HepG2 (cell line): ENCODE measurements around the gene VSIG2. TPM values are rescaled to one million over a fixed set of nuclear protein-coding genes. Genes with fewer than 3 reads are reported as not detected.

Experiments used
- ATAC-seq: fragments of 200-7000 bp; cut with Tn5 transposase; 3 replicates; pipeline ENCODE4 v1.9.1; 2020; ENCODE audit warnings: mild to moderate bottlenecking, moderate library complexity
- BruUV-seq: library from RNA; stranded (reverse); fragments of 400-500 nt; replicated peaks from 2 replicates; lab custom pipeline; 2021; lab: Mats Ljungman, UMichigan
- CTCF ChIA-PET: fragments of 300-600 bp; formaldehyde crosslinking; extraction: SDS; loops from one replicate; lab custom pipeline; 2021; ENCODE audit warnings: low total read pairs, inconsistent platforms, low intra/inter-chr PET ratio; lab: Yijun Ruan, JAX
- POLR2A ChIA-PET: fragments of 350-600 bp; sonication (Branson Sonifier 250); formaldehyde crosslinking; loops from one replicate; lab custom pipeline; 2020; ENCODE audit warnings: antibody characterized with exemption, inconsistent platforms; lab: Yijun Ruan, JAX
- DNase-seq: peaks from one replicate; pipeline ENCODE4 v3.0.0-alpha.2; 2015; ENCODE audit warnings: low spot score
- FAIRE-seq: peaks from 3 replicates; lab custom pipeline; 2011; peaks lifted over from hg19 to GRCh38; lab: Jason Lieb, UNC
- H2AFZ ChIP-seq: one replicate; pipeline ENCODE4 v1.6.1; 2011; ENCODE audit warnings: low read length, inconsistent platforms
- H3K27ac ChIP-seq: fragments of 300-600 bp; 3 replicates; pipeline ENCODE4 v1.8.0; 2011; ENCODE audit warnings: mixed run types, mild to moderate bottlenecking, mixed read lengths, low read length, inconsistent platforms; ENCODE audit not compliant: insufficient read depth; ENCODE audit errors: extremely low read length
- H3K27me3 ChIP-seq, 2 experiments: fragments of 200-600 bp in 1 of 2; 2 replicates in 1 of 2; 3 replicates in 1 of 2; pipeline versions ENCODE4 v1.6.0 to v1.8.0; 2011; ENCODE audit warnings: low read length in 2 of 2, mild to moderate bottlenecking in 2 of 2, moderate library complexity in 2 of 2, inconsistent platforms in 1 of 2; ENCODE audit not compliant: insufficient read depth in 2 of 2, control insufficient read depth in 1 of 2
- H3K36me3 ChIP-seq, 2 experiments: fragments of 200-600 bp in 1 of 2; replicated peaks in 1 of 2; 2 replicates in 1 of 2; 3 replicates in 1 of 2; pipeline versions ENCODE4 v1.5.1 to v1.8.0; 2011; ENCODE audit warnings: low read length in 2 of 2, inconsistent platforms in 1 of 2; ENCODE audit not compliant: insufficient read depth in 2 of 2, control insufficient read depth in 1 of 2
- H3K4me1 ChIP-seq: 2 replicates; pipeline ENCODE4 v1.5.1; 2012; ENCODE audit warnings: low read length, inconsistent platforms; ENCODE audit not compliant: insufficient read depth
- H3K4me2 ChIP-seq: 2 replicates; pipeline ENCODE4 v1.6.0; 2011; ENCODE audit warnings: low read depth, low read length, inconsistent platforms
- H3K4me3 ChIP-seq, 3 experiments: fragments of 200-600 bp in 1 of 3; sonication (generic), shearing (Covaris generic) in 1 of 3; replicated peaks in 1 of 3; 2 replicates each; pipeline ENCODE4 v1.5.1; 2011 to 2016; ENCODE audit warnings: low read length in 3 of 3, inconsistent platforms in 2 of 3, low read depth in 2 of 3, mild to moderate bottlenecking in 2 of 3, control low read depth in 1 of 3, mixed read lengths in 1 of 3; ENCODE audit not compliant: insufficient read depth in 1 of 3
- H3K79me2 ChIP-seq: one replicate; pipeline ENCODE4 v1.6.1; 2011; ENCODE audit warnings: low read length, inconsistent platforms; ENCODE audit not compliant: insufficient read depth
- H3K9ac ChIP-seq: 2 replicates; pipeline ENCODE4 v1.6.0; 2011; ENCODE audit warnings: mild to moderate bottlenecking, low read depth, low read length, inconsistent platforms; ENCODE audit not compliant: insufficient read depth
- H3K9me3 ChIP-seq: 2 replicates; pipeline ENCODE4 v1.5.1; 2012; ENCODE audit warnings: mild to moderate bottlenecking, low read length
- H4K20me1 ChIP-seq: 2 replicates; pipeline ENCODE4 v1.6.0; 2011; ENCODE audit warnings: inconsistent platforms, mild to moderate bottlenecking, low read length, moderate library complexity; ENCODE audit not compliant: insufficient read depth
- ELF1 ChIP-seq: sonication (generic); formaldehyde crosslinking; IDR thresholded peaks from 2 replicates; pipeline ENCODE4 v1.4.0; 2020; ENCODE audit warnings: missing genetic modification reagents
- HNRNPH1 ChIP-seq: fragments of 200-400 bp; formaldehyde crosslinking; optimal IDR thresholded peaks from 2 replicates; pipeline ENCODE3; 2017; ENCODE audit warnings: mild to moderate bottlenecking, low read depth, low read length
- SALL1 ChIP-seq: sonication (generic); formaldehyde crosslinking; IDR thresholded peaks from 2 replicates; pipeline ENCODE4 v1.8.0; 2022; ENCODE audit warnings: mild to moderate bottlenecking, missing genetic modification reagents
- STAT5B ChIP-seq: sonication (generic); formaldehyde crosslinking; IDR thresholded peaks from 2 replicates; pipeline ENCODE4 v1.4.0; 2020; ENCODE audit warnings: missing genetic modification reagents
- TFDP1 ChIP-seq: IDR thresholded peaks from 2 replicates; pipeline ENCODE4 v1.6.1; 2016; ENCODE audit warnings: missing compliant biosample characterization, missing genetic modification reagents, borderline replicate concordance
- ZBTB7A ChIP-seq: sonication (generic); formaldehyde crosslinking; IDR thresholded peaks from 2 replicates; pipeline ENCODE4 v1.8.0; 2022; ENCODE audit warnings: mild to moderate bottlenecking, missing genetic modification reagents
- ZNF160 ChIP-seq: sonication (generic); formaldehyde crosslinking; IDR thresholded peaks from 2 replicates; pipeline ENCODE4 v1.8.0; 2022; ENCODE audit warnings: mild to moderate bottlenecking, inconsistent platforms, missing genetic modification reagents
- ZNF251 ChIP-seq: sonication (generic); formaldehyde crosslinking; IDR thresholded peaks from 2 replicates; pipeline ENCODE4 v1.9.0; 2021; ENCODE audit warnings: mild to moderate bottlenecking, missing genetic modification reagents
- ZNF451 ChIP-seq: sonication (generic); formaldehyde crosslinking; IDR thresholded peaks from 2 replicates; pipeline ENCODE4 v1.5.0; 2020; ENCODE audit warnings: mild to moderate bottlenecking, missing genetic modification reagents
- ZNF512 ChIP-seq: sonication (generic); formaldehyde crosslinking; IDR thresholded peaks from 2 replicates; pipeline ENCODE4 v1.4.0; 2020; ENCODE audit warnings: mild to moderate bottlenecking, missing genetic modification reagents
- WGBS: methylation state at CpG from one replicate; pipeline ENCODE4 v1.1.6; 2017; ENCODE audit warnings: low lambda C conversion rate; 5-methylcytosine and 5-hydroxymethylcytosine counted together
- in situ Hi-C: cut with HindIII; loops from 2 replicates; pipeline ENCODE4 v1.10.0; 2017; ENCODE audit warnings: low pct_unique_long_range_greater_than_20kb; ENCODE audit not compliant: extremely low pct_ligation_motif_present
- intact Hi-C: fragments of 100-400 bp; cut with micrococcal nuclease; formaldehyde crosslinking; loops from one replicate; pipeline ENCODE4 v1.10.0; 2022; ENCODE audit not compliant: unreplicated experiment
- polyA plus RNA-seq, 8 experiments: library from polyadenylated mRNA; depleted of rRNA in 3 of 8; stranded (reverse) in 7 of 8; unstranded in 1 of 8; fragments of >200 nt; fragmentation: Illumina TruSeq in 4 of 8; extraction: Trizol in 4 of 8; gene quantifications; 2 replicates each; pipeline versions ENCODE4 v1.2.1 to v1.2.3, GENCODE V29; 2011 to 2016; ENCODE audit warnings: low read depth in 4 of 8, missing spikeins in 1 of 8, mixed read lengths in 1 of 8; ENCODE audit not compliant: insufficient read depth in 1 of 8
- total RNA-seq, 5 experiments: library from RNA; depleted of rRNA; stranded (reverse); fragments of >200 nt; fragmentation: Illumina TruSeq; extraction: Trizol; gene quantifications; 2 replicates each; pipeline ENCODE4 v1.2.3, GENCODE V29; 2016; ENCODE audit warnings: low read depth in 1 of 5
- TF ChIP-seq, protein P1 (sequence below): sonication (generic); formaldehyde crosslinking; IDR thresholded peaks from 2 replicates; pipeline ENCODE4 v1.4.0; 2020; ENCODE audit warnings: missing genetic modification reagents
- TF ChIP-seq, protein P2 (sequence below): sonication (generic); formaldehyde crosslinking; IDR thresholded peaks from 2 replicates; pipeline ENCODE4 v1.4.0; 2020; ENCODE audit warnings: missing genetic modification reagents

Gene VSIG2
- total and polyA plus RNA-seq, 2 of the 13 experiments (the other 11 are each of a cell fraction or from before 2014, with no cell fraction given): 0.80 to 2.7 TPM

- TF ChIP-seq ZNF512 (CRISPR knock-in tag): no peak
- TF ChIP-seq TFDP1 (CRISPR knock-in tag): no peak
- TF ChIP-seq STAT5B: no peak
These were observed 32.5 kb downstream of the VSIG2 start (continued) for GRCh38 chr11:124719534-124719933.

DNA sequence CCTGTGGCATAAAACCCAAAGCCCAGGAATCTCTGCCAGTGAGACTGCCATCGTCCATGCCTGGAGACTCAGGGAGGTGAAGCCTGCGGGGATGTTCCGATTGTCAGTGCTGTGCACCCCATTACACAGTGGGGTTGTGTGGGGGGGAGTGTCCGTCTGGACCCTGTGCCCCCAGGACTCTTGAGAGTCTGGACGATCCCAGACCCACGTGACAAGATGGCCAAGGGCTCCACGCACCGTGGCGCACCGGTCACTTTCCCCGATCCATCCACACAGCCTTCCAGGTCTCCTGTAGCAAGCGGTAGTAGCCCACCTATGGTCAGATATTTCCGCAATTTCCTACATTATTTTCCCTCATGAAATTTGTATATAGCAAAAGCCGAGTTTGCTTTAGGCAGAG lies 33.3 kb downstream of the VSIG2 start:
- WGBS: 52% methylated on average over 12 of the region's 14 CpGs
- Histone ChIP-seq H3K27ac (no peak overlapping the region), H3K79me2 (no peaks in the 10 kb centered on the region), H4K20me1 (no peaks in the 10 kb centered on the region)
- CTCF ChIA-PET: no interaction called here
- TF ChIP-seq ZNF451 (CRISPR knock-in tag) (no peak), ELF1 (CRISPR knock-in tag) (no peak), ZBTB7A (CRISPR knock-in tag) (no peak), HNRNPH1 (no peak), SALL1 (CRISPR knock-in tag) (no peak), ZNF160 (CRISPR knock-in tag) (no peak), ZNF251 (CRISPR knock-in tag) (no peak)
- TF ChIP-seq, protein P1, sequence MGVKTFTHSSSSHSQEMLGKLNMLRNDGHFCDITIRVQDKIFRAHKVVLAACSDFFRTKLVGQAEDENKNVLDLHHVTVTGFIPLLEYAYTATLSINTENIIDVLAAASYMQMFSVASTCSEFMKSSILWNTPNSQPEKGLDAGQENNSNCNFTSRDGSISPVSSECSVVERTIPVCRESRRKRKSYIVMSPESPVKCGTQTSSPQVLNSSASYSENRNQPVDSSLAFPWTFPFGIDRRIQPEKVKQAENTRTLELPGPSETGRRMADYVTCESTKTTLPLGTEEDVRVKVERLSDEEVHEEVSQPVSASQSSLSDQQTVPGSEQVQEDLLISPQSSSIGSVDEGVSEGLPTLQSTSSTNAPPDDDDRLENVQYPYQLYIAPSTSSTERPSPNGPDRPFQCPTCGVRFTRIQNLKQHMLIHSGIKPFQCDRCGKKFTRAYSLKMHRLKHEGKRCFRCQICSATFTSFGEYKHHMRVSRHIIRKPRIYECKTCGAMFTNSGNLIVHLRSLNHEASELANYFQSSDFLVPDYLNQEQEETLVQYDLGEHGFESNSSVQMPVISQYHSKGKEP: no peak
- TF ChIP-seq, protein P2, sequence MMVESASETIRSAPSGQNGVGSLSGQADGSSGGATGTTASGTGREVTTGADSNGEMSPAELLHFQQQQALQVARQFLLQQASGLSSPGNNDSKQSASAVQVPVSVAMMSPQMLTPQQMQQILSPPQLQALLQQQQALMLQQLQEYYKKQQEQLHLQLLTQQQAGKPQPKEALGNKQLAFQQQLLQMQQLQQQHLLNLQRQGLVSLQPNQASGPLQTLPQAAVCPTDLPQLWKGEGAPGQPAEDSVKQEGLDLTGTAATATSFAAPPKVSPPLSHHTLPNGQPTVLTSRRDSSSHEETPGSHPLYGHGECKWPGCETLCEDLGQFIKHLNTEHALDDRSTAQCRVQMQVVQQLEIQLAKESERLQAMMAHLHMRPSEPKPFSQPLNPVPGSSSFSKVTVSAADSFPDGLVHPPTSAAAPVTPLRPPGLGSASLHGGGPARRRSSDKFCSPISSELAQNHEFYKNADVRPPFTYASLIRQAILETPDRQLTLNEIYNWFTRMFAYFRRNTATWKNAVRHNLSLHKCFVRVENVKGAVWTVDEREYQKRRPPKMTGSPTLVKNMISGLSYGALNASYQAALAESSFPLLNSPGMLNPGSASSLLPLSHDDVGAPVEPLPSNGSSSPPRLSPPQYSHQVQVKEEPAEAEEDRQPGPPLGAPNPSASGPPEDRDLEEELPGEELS (CRISPR knock-in tag): no peak
- TF ChIP-seq, all 625 proteins: peak for 0
- intact Hi-C loops (no loop called here), in situ Hi-C loops (no loop called here)
- Histone ChIP-seq H3K4me1 (peaks cover 14% of the 10 kb centered on the region; the same call in 1 of the 2 replicates), H3K4me3 (no peak overlapping the region), H2AFZ (no peak overlapping the region), H3K27me3 (peaks cover 3 to 64% of the 10 kb centered on the region in 2 experiments; a peak in 4 of 5 replicates), H3K9me3 (no peaks in the 10 kb centered on the region), H3K9ac (no peak overlapping the region), H3K4me2 (peak overlapping the region; percentile 80; the same call in 1 of the 2 replicates), H3K36me3 (no peaks in the 10 kb centered on the region)
- no TSS peak for BruUV-seq
- ATAC-seq: no peak
- POLR2A ChIA-PET: no interaction called here
- no peak for DNase-seq
- FAIRE-seq: no peak
